Mammary epithelial cell (primary cell): Measurements from ENCODE around the gene FOXM1.

Experiments
- EZH2 ChIP-seq: IDR thresholded peaks from 2 replicates; pipeline ENCODE4 v1.6.1; 2012; ENCODE audit warnings: low read length, inconsistent platforms, borderline replicate concordance
- TF ChIP-seq, protein P1 (sequence below), 2 donors: IDR thresholded peaks in 1 of 2; conservative IDR thresholded peaks in 1 of 2; 2 replicates each; pipeline ENCODE4 v1.5.1; 2011 to 2012; ENCODE audit warnings: inconsistent platforms in 2 of 2, low read length in 2 of 2, mild to moderate bottlenecking in 2 of 2, control low read depth in 1 of 2, low read depth in 1 of 2; ENCODE audit not compliant: insufficient read depth in 1 of 2; ENCODE audit errors: extremely low read depth in 1 of 2

DNA sequence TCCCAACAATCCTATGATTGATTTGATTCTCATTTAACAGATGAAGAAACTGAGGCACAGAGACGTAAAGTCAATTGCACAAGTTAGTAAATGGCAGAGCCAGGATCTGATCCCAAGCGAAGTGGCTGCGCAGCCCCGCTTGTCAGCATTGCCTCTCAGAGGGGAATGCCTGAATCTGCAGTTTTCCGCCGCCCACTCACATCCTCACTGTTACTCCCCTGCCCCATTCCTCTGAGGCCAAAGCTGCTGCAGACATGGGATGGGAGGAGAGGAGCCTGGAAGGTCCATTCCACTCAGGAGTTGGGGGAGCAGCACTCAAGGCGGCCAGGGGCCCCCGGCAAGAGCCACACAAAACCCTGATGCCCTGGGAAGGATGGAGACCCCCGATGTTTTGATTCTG lies 43.2 kb downstream of the FOXM1 start:
- TF ChIP-seq, protein P1, sequence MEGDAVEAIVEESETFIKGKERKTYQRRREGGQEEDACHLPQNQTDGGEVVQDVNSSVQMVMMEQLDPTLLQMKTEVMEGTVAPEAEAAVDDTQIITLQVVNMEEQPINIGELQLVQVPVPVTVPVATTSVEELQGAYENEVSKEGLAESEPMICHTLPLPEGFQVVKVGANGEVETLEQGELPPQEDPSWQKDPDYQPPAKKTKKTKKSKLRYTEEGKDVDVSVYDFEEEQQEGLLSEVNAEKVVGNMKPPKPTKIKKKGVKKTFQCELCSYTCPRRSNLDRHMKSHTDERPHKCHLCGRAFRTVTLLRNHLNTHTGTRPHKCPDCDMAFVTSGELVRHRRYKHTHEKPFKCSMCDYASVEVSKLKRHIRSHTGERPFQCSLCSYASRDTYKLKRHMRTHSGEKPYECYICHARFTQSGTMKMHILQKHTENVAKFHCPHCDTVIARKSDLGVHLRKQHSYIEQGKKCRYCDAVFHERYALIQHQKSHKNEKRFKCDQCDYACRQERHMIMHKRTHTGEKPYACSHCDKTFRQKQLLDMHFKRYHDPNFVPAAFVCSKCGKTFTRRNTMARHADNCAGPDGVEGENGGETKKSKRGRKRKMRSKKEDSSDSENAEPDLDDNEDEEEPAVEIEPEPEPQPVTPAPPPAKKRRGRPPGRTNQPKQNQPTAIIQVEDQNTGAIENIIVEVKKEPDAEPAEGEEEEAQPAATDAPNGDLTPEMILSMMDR (conservative IDR thresholded peaks at IDR 0.05 in 1 of 2, IDR thresholded peaks at IDR 0.05 in 1 of 2; ENCODE audit: extremely low read depth in 1 of 2, insufficient read depth in 1 of 2, low read depth in 1 of 2, low read length in 2 of 2): no peak
- no peak for TF ChIP-seq EZH2
